ENCODE results near the gene BTBD1.
"Not testable (repeated sequence)": the region's sequence is repeated elsewhere in the genome, so short reads cannot be mapped to it uniquely, and the experiment has no call there.

BTBD1 gene

DNA sequence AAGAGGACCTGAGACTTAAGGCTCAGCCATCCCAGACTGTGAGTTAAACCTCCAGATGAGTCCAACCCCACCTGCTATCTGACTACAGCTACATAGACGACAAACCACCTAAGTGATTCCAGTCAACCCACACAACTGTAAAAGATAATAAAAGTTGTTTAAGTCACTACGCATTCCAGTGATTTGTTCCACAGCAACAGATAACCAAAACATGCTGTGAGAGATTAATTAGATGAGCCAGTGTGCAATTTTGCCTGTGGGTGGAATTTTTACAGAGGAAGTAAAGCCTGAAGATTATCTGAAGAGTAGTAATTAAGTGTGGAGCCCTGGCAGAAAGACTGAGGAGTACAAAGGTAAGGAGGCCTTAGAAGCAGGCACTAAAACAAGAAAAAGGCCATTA is 5.4 kb downstream of the BTBD1 start:
- DNase-seq (ENCODE audit: low read depth in 1 of 2, low spot score in 1 of 2) = no peak

GRCh38 chr15:83057696-83058376 is 9.2 kb downstream of the BTBD1 start:
- DNase-seq (ENCODE audit: low read depth in 1 of 2, low spot score in 1 of 2) = no peak

DNA sequence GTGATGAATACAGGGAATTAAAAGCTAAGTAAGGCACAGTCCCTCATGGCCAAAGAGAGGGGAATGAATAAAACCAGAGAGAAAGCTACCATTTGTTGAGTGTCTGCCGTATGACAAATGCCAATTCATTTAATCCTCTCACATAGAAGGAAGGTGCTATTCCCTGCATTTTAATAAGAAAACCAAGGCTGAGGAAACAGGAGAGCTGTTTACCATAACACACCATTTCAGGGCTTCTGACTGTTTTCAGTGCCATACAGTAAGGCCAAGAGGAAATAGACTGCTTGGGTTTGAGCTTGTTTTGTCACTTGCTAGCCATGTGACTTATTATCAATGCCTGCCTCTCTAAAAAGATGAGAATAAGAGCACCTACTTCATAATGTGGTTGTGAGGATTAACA is 10.1 kb downstream of the BTBD1 start:
- DNase-seq (ENCODE audit: low read depth in 1 of 2, low spot score in 1 of 2) = no peak

GRCh38 chr15:83053151-83053550 is 13.9 kb downstream of the BTBD1 start:
- no peak for DNase-seq (ENCODE audit: low read depth in 1 of 2, low spot score in 1 of 2)

DNA sequence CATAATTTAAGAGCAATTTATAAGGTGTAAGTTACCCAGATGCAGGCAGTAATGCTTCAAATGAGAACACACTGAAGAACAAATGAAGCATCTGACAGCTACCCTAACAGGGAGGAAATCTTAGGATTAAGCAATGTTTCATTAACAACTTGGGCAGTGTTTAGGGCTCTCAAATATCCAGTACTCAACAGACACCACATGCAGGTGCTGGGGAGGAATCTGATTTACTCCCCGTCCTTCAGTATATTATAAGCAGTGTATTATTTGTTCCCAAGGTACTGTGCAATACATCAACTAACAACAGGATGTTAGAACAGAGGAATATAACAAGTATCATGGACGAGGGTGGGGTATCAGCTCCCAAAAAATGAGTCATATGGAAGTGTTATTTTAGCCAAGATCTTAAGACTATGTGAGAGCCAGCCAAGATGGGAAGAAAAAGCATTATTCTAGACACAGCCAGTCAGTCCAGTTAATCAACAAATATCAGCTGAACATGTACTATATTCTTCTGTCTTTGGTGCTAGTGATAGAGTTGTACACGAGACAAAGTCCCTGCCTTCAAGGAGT is 20.4 kb downstream of the BTBD1 start:
- no peak for DNase-seq (ENCODE audit: low read depth in 1 of 2, low spot score in 1 of 2)

GRCh38 chr15:83044156-83044555 is 22.9 kb downstream of the BTBD1 start:
- no peak for DNase-seq (ENCODE audit: low read depth in 1 of 2, low spot score in 1 of 2)

DNA sequence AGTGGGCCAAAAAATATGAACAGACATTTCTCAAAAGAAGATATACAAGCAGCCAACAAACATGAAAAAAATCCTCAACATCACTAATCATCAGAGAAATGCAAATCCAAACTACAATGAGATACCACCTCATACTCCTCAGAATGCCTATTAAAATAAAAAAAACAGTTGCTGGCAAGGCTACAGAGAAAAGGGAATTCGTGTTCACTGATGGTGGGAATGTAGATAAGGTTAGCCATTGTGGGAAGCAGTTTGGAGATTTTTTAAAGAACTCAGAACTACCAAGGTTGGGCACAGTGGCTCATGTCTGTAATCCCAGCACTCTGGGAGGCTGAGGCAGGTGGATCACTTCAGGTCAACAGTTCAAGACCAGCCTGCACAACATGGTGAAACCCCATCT is 27.8 kb downstream of the BTBD1 start:
- DNase-seq (ENCODE audit: low read depth in 1 of 2, low spot score in 1 of 2) = no peak

GRCh38 chr15:83036253-83036652 is 30.8 kb downstream of the BTBD1 start:
- DNase-seq (ENCODE audit: low read depth in 1 of 2, low spot score in 1 of 2) = no peak

DNA sequence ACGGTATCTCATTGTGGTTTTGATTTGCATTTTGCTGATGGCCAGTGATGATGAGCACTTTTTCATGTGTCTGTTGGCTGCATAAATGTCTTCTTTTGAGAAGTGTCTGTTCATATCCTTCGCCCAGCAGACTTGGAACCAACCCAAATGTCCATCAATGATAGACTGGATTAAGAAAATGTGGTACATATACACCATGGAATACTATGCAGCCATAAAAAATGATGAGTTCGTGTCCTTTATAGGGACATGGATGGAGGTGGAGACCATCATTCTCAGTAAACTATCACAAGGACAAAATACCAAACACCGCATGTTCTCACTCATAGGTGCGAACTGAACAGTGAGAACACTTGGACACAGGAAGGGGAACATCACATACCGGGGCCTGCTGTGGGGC is 35.8 kb downstream of the BTBD1 start:
- not testable (repeated sequence) for DNase-seq (ENCODE audit: low read depth in 1 of 2, low spot score in 1 of 2)

DNA sequence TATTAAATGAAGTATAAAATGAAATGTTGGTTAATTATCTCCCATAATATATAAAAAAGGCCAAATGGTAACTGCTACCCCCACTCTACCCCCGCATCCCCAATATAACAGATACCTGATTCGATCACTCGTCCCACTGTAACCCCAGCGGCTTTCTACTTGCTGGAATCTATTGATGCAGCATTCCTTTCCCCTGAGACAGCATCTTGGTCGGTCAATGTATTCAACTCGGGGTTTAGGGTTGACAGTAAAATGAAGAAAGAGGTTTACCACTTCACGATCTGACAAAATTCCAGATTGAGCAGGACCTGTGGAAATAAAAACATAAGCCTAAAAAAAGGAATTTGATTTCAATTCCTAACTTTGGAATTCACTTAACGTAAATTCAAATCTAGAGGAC is 37.0 kb downstream of the BTBD1 start:
- DNase-seq (ENCODE audit: low read depth in 1 of 2, low spot score in 1 of 2) = no peak

DNA sequence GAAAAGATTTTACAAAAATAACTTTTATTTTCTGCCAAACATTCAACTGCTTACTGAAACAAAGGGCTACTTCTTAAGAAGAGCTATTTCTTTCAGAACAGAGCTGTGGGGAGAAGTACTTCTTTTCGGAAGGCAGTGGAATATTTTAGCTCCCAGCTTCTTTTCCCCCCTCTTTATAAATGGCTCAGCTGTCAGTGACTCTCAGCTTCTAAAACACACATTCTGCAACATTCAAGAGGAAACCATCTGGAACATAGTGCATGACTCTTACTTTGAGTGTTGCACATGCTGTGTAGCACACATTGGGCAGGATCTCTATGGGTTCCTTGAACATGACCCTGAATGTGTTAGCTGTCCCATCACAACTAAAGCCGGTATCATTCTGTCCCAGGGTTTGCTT is 48.6 kb downstream of the BTBD1 start:
- no peak for DNase-seq (ENCODE audit: low read depth in 1 of 2, low spot score in 1 of 2)

DNA sequence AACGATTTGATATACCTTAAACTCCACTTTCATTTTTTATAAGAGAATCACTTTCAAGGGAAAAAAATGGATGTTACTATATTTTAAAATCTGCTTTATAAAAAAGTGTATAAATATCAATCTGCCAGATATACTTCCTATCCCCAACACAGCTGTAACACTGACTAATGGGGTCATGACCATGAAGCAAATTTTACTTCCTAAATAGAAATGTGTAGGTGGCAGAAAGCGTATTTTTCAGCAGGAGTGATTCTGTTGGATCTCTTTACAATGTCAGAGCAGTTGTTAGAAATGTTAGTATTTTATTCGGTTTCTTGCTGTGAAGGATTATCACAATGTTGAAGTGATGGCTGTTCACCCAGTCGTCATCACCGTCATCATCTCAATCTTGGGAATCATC is 50.1 kb downstream of the BTBD1 start:
- DNase-seq (ENCODE audit: low read depth in 1 of 2, low spot score in 1 of 2) = no peak

- no peak for DNase-seq (ENCODE audit: low read depth in 1 of 2, low spot score in 1 of 2)
Measured at GRCh38 chr15:83015361-83015760, 51.7 kb downstream of the BTBD1 start.

GRCh38 chr15:83014205-83014653 is 52.8 kb downstream of the BTBD1 start:
- no peak for DNase-seq (ENCODE audit: low read depth in 1 of 2, low spot score in 1 of 2)

DNA sequence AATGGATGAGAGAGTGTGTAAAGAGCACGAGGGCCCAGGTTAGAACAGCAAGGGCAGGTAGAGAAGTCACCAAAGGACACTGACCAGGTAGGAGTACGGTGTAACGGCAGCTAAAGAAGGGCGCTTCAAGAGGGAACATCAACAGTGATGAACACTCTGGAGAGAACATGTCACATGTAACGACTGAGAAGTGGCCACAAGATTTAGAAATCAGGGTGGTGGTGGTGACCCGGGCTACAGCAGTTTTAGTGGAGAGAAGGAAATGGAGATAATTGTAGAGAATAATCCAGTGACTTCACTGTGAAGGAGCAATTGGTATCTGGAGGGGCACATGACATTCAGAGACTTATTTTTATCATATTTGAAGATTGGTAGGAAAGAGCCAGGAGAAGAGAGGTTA is 54.4 kb downstream of the BTBD1 start:
- DNase-seq (ENCODE audit: low read depth in 1 of 2, low spot score in 1 of 2) = no peak

- no peak for DNase-seq (ENCODE audit: low read depth in 1 of 2, low spot score in 1 of 2)
Measured at GRCh38 chr15:83012076-83012426, 55.0 kb downstream of the BTBD1 start.

DNA sequence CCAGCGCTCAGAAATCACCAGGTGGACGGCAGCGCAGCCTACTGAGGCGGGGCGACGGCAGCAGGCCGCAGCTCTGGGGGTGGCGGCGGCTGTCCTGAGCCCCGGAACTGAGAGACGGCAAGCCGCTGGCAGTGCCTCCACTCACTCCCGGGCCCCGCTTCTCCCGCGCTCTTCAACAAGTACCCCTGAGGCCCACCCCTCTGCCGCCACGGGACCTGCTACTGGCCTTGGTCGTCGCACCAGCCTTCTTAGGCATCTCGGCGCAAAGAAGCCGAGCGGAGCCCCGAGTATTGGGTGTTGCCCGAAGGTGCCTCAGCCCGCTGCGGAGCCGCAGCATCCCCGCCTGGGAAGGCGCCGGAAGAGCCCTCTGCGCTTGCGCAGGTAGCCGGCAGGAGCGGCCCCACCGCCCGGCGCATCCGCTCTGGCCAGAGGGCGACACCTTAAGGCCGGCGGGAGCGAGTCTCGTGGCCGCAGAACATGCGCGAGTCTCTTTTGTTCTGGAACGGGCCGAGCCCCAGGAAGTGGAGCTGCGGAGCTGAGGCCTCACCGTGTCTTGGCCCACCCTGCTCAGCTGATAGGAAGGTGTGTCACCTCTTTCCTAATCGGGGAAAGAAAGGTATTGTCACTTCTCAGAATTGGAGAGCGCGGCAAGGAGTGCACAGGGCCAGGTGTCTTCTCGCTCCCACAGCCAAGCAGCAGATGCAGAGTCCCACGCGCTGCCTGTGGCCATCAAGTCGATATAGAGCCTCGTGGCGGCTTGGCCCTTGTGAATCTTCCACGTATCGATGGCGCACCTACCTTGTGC is 55.6 kb downstream of the BTBD1 start, which contains the start of gene C15orf40:
TSS of gene C15orf40 (minus strand) at position 369 of the 805 bp plus-strand sequence. CDS start at position 337, 32 bp downstream.
- peak; percentile 75 to 76 for DNase-seq (ENCODE audit: low read depth in 1 of 2, low spot score in 1 of 2)

- peak; percentile 51 to 68 for DNase-seq (ENCODE audit: low read depth in 1 of 2, low spot score in 1 of 2)
Measured at GRCh38 chr15:83010709-83011270, 56.3 kb downstream of the BTBD1 start.

GRCh38 chr15:83000672-83001031 is 66.4 kb downstream of the BTBD1 start:
- not testable (repeated sequence) for DNase-seq (ENCODE audit: low read depth in 1 of 2, low spot score in 1 of 2)

- DNase-seq (ENCODE audit: low read depth in 1 of 2, low spot score in 1 of 2) = no peak
Measured at GRCh38 chr15:82999905-83000671, 67.0 kb downstream of the BTBD1 start.

DNA sequence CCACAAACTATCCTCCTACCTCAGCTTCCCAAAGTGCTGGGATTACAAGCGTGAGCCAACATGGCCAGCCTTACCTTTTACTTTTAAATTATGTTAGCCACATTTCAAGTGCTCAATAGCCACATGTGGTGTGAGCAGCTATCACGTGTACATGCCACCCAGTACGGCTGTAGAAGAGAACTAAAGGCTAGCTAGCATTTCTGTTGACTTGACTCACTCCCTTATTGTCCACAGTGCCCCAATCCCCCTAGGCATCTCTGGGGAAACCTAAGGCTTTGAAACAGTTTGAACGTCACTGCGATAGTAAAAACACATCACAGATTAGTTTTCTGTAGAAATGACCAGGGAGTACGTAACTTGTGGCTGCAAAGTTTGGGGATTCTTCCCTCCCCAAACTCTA is 67.6 kb downstream of the BTBD1 start:
- DNase-seq (ENCODE audit: low read depth in 1 of 2, low spot score in 1 of 2) = no peak

Measured in stimulated activated CD4-positive, alpha-beta T cell treated with anti-CD3 and anti-CD28 coated beads, Interleukin-15, amount 100 ng/mL, for 1 hour (primary cell).